Islet precursor cell (in vitro differentiated cells): ENCODE results near the gene DDX54.

ENCODE experiments used
- DNase-seq: peaks from one replicate; pipeline ENCODE4 v3.0.0-alpha.2; 2018

Gene DDX54

DNA sequence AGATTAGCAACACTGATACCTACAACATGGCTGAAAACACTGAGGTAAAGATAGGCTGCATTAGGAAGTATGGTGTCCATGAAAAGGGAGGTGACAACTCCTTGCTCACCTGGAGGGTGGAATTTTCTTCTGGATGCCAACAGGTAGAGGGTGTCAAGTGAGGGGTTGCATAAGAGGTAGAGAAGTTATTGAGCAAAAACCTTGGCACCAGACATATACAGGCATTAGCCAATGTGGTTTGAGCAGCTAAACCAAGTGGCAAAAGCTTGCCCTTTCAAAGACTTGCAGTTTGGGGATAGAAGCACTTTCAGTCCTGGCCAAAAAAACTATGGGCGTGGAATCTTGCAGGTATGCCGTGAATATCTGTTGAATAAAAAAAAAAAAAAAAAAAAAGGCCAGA, 4.1 kb upstream of the DDX54 start:
- no peak for DNase-seq

DNA sequence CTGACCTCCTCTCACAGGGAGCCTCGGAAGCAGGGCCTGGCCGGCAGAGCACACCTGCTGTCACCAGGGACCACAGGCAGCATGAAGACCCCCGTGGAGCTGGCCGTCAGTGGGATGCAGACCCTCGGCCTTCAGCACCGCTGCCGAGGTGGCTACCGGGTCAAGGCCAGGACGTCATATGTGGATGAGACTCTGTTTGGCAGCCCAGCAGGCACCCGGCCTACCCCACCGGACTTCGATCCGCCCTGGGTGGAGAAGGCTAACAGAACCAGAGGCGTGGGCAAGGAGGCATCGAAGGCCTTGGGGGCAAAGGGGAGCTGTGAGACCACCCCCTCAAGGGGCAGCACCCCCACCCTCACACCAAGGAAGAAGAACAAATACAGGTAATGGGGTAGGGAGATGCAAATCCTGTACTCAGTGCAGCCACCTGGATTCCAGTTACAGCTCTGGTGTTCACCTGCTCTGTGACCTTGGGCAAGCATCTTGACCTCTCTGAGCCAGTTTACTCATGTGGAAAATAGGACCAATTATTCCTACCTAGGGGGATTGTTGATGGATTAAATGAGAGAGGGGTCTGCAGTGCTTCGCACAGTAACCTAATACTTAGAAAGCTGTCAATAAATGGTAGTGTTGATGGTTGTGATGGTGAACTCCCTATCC, 1.5 kb upstream of the DDX54 start:
- no peak for DNase-seq

DNA sequence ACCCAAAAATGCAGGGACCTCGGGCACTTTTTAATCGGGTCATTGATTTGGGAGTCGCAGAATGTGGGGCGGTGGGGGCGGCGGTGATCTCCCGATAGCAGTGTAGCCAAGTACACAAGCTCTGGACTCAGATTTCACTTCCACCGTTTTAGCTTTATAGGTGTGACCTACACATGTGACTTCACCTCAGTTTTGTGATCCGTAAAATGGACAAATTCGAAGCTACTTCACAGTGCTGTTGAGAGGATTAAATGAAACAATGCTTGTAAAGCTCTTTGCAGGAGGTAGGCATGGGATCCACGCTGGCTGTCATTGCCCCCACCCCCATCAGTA, 721 bp upstream of the DDX54 start:
- no peak for DNase-seq

DNA sequence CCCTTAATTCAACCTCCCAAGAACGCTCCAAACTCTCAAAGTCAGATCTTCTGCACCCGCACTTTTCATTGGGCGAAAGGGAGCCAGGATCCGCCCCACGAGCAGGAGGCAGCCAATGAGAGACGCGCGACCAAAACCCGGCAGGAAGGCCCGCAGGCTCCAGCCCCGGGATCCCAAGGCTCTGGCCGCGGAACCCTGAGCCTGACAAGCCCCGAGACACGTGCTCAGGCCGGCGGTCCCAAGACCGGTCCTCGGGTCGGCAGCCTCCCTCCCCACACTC, 438 bp downstream of the DDX54 start:
- DNase-seq: peak; percentile 95

DNA sequence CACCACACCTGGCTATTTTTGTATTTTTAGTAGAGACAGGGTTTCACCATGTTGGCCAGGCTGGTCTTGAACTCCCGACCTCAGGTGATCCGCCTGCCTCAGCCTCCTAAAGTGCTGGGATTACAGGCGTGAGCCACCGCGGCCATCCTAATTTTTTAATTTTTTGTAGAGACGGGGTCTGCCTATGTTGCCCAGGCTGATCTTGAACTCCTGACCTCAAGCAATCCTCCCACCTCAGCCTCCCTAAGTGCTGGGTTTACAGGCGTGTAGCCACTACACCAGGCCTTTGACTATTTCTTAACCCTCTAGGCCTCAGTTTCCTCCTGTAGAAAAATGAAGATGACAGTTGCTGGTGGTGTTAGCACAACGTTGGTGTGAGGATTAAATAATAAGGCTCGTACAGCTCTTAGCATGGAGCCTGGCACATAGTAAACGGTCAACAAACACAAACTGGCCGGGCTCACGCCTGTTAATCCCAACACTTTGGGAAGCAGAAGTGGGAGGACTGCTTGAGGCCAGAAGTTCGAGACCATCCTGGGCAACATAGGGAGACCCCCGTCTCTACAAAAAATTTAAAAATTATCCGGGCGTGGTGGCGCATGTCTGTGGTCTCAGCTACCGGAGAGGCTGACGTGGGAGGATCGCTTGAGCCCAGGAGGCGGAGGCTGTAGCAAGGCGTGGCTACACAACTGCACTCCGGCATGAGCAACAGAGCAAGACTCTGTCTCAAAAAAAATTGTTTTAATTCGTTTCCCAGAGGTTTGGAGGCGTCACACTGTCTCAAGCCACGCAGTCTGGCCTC, 979 bp downstream of the DDX54 start:
- peak; percentile 92 for DNase-seq

DNA sequence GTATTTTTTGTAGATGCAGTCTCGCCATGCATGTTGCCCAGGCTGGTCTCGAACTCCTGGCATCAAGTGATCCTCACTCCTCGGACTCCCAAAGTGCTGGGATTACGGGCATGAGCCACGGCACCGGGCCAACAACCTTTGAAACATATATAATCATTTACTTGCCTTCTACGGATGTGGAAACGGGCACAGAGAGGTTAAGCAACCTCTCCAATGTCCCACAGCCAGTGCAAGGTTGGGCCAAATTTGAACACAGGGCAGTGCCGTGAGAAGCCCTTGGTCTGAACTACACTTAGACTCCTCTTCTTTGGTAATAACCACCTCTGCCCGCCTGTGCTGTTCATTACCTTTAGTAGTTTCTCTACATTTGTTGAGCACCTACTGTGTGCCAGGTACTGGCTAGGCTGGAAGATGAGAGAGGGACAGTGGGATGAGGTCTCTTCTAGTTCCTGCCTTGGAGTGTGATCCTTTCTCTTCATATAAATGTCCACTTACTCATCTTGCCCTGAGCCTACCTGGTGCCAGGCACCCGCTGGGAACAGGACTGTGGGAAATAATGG, 2.2 kb downstream of the DDX54 start:
- no peak for DNase-seq

DNA sequence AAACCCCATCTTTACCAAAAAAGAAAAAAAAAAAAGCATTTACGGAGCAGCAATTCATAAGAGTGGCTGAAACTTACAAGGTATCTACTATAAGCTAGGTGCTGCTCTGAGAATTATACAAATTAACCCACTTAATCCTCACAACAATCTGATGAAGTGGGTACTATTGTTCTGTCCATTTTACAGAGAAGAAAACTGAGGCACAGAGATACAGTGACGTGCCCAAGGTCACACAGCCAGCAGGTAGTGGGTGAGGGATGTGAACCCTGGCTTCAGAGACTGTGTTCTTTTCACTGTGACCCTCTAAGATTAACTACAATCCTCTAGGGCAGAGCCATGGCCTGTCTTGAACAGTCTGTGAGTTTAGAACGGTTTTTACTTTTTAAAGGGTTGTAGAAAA, 3.3 kb downstream of the DDX54 start:
- no peak for DNase-seq

DNA sequence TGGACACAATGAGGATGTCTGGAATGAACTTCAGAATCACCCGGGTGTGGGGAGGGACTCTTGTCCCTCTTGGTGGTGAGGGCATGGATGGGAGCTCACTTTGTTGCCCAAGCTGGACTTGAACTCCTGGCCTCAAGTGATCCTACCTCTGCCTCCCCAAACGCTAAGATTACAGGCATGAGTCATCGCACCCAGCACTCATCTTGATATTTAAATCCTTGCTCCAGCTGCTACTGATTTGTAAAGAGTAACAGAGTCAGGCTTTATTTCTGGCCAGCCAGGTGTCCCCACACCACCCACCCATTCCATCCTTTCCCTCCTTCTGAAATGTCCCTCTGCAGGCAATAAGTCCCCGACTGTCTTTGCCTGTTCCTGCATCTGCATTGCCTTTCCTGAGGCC, 4.9 kb downstream of the DDX54 start:
- no peak for DNase-seq

DNA sequence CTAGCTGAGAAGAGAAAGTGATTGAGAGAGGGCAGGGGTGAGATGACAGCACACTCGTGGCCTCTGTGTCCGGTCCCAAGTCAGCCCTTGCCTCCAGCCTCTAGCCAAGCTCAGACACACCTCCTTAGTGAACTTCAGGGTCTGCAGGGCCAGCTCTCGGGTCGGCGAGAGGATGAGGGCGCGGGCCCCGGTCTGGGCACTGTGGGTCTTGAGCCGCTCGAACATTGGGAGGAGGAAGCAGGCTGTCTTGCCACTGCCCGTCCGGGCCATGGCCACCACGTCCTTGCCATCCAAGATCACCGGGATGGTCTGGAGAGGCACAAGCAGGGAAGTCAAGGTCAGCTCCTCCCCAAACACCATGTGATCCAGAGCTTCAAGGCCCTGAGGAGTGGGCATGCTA, 6.3 kb downstream of the DDX54 start:
- no peak for DNase-seq

DNA sequence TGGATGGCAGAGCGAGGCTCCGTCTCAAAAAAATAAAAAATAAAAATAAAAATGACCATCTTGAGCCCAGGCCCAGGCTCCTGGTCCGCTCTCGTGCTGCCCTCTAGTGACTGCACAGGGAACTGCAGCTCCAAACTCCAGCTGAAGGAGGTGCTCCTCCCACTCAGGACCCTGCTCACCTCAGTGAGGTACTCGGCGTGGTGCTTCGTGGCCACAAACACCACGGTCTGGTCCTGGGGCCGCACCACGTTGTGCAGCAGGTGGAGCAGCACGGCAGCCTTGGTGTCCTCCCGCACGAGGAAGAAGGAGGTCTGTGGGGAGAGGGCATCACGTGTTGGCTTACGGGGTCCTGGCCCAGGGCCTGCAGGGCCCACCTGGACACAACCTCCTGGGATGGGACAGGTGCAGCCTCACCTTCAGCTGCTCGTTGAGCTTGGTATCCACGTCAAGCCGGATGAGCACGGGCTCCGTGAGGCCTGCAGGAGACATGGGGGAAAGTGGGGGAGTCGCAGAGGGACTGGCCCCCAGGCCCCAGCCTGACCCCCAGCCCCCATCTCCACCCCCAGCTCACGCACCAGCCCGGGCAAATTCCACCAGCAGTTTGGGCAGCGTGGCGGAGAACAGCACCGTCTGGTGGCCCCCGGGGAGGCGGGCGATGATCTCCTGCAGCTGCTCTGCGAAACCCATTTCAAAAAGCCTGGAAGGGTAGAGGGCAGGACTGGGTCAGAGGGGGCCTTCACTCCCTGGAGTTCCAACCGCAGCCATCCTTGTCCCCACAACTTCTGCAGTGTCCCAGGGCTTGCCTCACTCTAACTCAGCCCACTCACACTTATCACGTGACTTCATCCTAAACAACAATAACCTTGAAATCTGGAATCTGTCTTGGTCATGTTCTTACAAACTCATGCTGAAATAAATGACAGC, 10.6 kb downstream of the DDX54 start:
- DNase-seq: peak; percentile 89

DNA sequence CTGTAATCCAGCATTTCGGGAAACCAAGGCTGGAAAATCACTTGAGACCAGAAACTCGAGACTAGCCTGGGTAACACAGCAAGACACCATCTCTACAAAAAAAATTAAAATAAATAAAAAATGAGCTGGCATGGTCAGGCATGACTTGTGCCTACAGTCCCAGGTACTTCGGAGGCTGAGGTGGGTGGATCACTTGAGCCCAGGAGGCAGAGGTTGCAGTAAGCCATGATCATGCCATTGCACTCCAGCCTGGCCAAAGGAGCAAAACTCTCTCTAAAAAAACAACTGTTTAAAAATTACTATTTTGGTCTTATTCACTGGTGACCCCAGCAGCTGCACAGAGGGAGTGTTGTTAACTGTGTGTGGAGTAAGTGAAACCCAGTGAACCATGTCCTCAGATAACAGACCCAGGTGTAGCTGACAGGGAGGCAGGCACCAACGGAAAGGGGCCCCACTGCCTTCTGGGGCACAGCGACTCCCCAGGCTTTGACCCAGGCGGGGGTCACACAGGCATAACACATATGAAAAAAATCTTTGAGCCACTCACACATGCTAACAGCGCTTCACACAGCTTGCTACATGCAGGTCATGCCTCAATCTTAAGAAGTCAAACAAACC, 12.1 kb downstream of the DDX54 start:
- no peak for DNase-seq

DNA sequence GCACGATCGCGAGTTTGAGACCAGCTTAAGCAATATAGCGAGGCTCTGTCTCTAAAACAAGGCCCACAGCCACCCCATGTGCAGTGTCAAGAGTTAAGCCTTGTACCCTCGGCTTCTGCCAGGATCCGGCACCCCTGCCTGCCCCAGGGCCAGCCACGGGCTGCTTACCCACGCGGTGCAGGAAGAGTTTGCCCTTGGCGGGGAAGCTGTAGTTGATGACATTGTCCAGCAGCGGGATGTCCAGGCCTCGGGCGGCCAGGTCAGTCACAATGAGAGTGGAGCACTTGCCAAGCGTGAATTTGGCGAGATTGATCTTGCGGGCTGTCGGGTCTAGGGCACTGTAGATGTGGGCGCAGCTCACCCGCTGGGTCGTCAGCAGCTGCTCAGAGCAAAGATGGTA, 13.1 kb downstream of the DDX54 start:
- no peak for DNase-seq

DNA sequence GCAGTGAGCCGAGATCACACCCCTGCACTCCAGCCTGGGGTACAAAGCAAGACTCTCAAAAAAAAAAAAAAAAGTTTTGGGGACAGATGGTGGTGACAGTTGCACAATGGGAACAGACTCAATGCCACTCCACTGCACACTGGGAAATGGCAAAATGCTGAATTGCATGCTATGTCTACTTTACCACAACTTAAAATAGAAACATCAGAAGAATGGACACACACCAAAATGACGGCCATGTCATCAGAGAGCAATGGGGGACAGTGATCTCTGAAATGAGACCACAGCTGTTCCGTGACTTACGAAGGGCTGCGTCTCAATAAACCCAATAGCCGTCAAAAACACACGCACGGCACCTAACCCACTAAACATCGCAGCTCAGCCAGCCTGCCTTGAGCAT, 13.7 kb downstream of the DDX54 start:
- no peak for DNase-seq

DNA sequence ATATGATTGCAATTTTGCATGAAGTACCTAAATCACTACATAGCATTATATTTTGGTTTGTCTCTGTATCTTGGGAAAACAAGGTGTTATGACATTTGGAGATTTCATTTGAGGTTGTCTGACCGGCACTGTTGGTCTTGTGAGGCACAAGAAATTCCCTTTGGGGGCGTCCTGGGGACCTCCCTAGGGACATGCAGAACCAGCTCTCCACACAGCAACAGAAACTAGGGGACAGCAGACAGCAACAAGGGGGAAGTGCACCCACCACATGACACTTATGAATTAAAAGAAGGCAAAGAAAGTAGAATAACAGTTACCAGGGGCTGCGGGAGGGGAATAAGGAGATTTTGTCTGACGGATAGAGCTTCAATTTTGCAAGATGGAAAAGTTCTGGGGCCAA, 14.4 kb downstream of the DDX54 start:
- no peak for DNase-seq

DNA sequence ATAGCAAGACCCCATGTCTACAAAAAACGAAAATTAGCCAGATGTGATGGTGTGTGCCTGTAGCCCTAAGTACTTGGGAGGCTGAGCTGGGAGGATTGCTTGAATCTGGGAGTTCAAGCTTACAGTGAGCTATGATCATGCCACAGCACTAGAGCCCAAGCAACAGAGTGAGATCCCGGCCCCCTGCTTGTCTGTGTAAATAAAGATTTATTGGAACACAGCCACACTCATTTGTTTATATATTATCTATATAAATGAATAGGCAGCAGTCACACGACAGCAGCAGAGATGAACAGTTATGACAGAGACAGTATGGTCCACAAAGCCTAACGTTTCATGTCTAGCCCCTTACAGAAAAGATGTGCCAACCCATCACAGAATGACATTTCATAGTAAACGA, 14.8 kb downstream of the DDX54 start:
- no peak for DNase-seq

DNA sequence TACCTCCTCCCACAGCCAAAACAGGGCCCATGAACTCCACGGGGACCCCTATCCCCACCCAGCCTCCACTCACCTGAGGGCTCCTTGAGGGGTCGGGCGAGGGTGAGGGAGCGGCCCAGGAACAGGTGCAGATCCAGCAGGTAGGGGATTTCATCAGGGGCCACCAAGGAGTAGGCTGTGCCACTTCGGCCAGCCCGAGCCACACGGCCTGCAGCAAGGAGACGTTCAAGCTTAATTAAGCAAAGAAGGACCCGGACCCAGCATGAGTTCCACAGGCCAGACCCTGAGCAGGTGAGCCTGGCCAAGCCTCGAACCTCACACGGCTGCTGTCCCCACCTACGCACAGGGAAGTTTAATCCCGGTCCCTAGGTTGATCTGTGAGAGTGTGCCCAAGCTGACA, 15.6 kb downstream of the DDX54 start:
- DNase-seq: no peak

DNA sequence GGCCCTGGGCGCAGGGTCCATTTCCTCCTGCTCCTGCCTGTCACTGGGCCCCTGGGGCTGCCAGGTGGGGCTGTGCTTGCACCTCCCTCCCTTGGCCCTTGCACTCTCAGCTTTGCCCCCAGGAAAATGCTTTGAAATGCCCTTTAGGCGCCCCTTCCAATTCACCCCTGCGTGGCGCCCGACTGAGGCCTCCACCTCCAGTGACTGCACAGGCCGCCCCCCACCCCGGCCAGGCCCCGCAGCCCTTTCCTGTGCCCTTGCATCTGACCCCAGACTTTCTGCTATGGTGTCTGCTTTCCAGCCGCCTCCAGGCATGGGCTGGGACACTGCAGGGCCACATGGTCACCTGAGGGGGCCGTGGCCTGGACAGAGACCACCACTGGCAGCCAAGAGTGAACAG, 17.4 kb downstream of the DDX54 start:
- DNase-seq: no peak

DNA sequence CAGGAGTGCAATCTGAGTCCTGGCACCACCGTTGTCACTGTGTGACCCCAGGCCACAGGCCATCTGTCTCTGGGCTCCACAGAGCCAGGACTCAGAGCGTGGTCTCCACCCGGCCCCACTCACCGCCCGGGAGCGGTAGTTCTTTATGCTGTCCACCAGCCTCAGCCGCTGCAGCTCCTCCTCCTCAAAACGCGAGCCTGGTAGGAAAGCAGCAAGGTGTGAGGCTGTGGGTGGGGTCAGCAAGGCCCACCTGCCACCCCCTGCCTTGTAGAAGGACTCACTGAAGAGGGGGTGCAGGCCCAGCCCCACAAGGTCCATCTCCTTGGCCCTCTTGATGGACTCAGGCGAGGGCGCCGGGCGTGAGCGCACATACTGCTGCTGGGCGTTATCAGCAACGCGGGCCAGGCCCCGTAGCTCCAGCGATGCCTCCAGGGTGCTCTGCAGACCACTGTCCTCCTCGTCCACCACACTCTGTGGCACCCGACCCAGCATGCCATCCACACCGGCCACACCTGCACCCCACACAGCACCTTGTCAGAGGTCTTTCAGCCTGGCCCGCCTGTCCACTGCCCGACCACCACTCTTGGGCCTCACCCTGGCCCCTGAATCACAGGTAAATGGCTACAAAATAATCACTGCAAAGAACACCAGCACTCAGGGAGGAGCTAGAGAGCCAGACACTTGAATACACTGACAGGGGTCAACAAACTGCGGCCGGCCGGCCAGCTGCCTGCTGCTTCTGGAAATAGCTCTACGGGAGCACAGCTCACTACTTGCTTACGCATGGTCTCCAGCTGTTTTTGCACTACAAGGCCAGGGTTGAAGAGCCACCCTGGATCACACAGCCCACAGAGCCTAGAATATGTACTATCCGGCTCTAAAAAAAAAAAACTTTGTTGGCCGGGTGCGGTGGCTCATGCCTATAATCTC, 19.5 kb downstream of the DDX54 start:
- no peak for DNase-seq

DNA sequence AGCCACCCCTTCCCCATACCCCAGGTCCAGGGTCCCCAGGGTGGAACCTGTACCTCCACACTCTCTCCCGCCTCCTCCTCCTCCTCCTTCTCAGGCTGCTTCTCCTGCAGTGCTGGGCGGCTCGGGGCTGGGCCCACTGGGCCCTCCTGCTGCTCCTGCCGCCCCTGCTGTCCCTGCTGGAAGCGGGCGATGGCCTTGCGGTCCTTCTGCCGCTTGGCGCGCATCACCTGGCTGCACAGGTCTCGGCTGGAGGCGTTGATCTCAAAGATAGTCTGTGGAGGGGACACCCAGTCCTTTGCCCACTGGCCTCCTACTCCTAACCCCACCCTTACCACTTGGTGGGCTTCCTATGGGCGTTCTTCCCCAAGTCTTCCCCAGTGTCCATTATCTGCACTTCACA, 21.3 kb downstream of the DDX54 start:
- no peak for DNase-seq

DNA sequence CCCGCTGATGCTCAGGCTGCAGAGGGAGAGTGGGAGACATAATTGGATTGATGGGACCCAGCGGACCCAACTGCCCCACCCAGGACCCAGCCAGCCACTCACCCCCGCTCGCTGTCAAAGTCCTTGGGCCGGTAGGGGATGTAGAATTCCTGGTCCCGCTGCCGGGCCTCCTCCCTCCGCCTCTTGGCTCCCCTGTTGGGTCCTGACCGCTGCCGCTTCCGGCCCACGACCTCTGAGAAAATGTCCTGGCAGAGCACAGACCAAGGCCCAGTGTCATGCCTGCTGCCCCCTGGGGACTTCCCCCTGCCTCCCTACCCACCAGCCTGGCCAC, 22.3 kb downstream of the DDX54 start:
- DNase-seq: no peak

DNA sequence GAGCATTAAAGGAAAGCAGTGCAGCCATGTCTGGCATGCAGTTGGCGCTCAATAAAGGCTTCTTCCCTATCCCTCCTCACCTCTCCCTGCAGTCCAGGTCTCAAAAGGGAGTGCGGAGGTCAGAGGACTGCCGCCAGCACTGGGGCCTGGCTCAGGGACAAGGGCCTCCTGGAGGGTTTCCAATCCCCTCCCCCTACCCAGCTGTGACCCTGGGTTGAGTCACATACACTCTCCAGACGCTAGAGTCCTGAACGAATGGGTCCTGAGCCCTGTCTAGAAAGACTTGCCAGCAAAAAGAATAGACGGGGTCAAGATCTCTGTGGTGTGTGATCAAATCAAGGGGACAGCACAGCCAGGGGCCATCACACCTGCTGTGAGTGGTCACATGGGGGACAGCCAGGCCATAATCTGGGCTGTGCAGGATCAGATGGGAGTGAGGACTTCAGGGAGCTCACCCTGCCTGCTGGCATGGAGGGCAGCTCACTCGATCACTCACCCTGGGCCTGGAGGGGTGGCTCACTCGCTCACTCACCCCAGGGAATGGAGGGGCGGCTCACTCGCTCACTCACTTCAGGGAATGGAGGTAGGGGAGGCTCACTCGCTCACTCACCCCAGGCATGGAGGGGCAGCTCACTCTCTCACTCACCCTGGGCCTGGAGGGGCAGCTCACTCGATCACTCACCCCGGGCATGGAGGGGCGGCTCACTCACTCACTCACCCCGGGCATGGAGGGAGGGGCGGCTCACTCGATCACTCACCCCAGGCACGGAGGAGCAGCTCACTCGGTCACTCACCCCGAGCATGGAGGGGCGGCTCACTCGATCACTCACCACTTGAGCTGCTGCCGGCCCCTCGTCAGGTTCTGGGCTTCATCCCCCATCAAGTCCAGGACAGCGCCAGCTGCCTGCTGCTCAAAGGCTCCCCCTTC, 22.9 kb downstream of the DDX54 start:
- DNase-seq: peak; percentile 90
